Measurements from ENCODE around the gene ZNF548. TPM values are rescaled to one million over a fixed set of nuclear protein-coding genes. Genes with fewer than 3 reads are reported as not detected.
A peak's percentile ranks its signal among the peaks of the same experiment; 100 is the strongest.

The ZNF548 gene
- polyA plus RNA-seq, 3 donors: 4.6 to 20.7 (median 6.0) TPM

- peaks cover 76 to 87% of the 10 kb centered on the region in 2 donors for H3K9me3 ChIP-seq (replicated peaks in 1 of 2; ENCODE audit: control insufficient read depth in 1 of 2, insufficient read depth in 1 of 2, low read length in 2 of 2)
Observed at GRCh38 chr19:57419439-57419838, 29.8 kb downstream of the ZNF548 start.

GRCh38 chr19:57421037-57421436 is 31.4 kb downstream of the ZNF548 start:
- no peak overlapping the region for H3K4me2 ChIP-seq (replicated peaks; ENCODE audit: extremely low read depth, low read length, poor library complexity, severe bottlenecking)
- H3K9ac ChIP-seq (ENCODE audit: insufficient read depth, low read length, poor library complexity, severe bottlenecking): no peak overlapping the region
- H2AFZ ChIP-seq (ENCODE audit: insufficient read depth, low read depth, low read length, poor library complexity, severe bottlenecking): no peak overlapping the region
- Mint-ChIP-seq H3K4me3 (no peak overlapping the region), H3K27ac (no peak overlapping the region), H3K9me3 (peaks cover 48 to 86% (median 77%) of the 10 kb centered on the region in 7 donors), H3K4me1 (no peaks in the 10 kb centered on the region), H3K36me3 (peaks cover 44 to 54% of the 10 kb centered on the region in 2 donors), H3K27me3 (ENCODE audit: low read depth in 3 of 3) (peaks cover 0 to 6% (median 0%) of the 10 kb centered on the region in 3 donors)
- no peaks in the 10 kb centered on the region for H4K20me1 ChIP-seq (ENCODE audit: insufficient read depth, low read length)
- no peak for TF ChIP-seq CTCF (IDR thresholded peaks at IDR 0.05)
- no CpG with 5 or more reads among the region's 3 CpGs for WGBS (ENCODE audit: insufficient coverage)
- intact Hi-C loops (cut with micrococcal nuclease): no loop called here
- peaks cover 3% of the 10 kb centered on the region for H3K79me2 ChIP-seq (ENCODE audit: insufficient read depth, low read length)
- no peaks in the 10 kb centered on the region for H3K27me3 ChIP-seq (ENCODE audit: control insufficient read depth in 2 of 2, insufficient read depth in 2 of 2, low read length in 2 of 2)
- H3K27ac ChIP-seq (ENCODE audit: low read depth in 1 of 2, low read length in 2 of 2): no peak overlapping the region
- H3K36me3 ChIP-seq (replicated peaks in 1 of 2; ENCODE audit: control insufficient read depth in 1 of 2, insufficient read depth in 2 of 2, low read length in 2 of 2): peaks cover 33 to 58% of the 10 kb centered on the region in 2 donors
- H3K4me3 ChIP-seq (replicated peaks in 1 of 3; ENCODE audit: low read depth in 2 of 3, low read length in 3 of 3): peak overlapping the region in 1 of 3 experiments; percentile 7
- H3K4me1 ChIP-seq (ENCODE audit: control insufficient read depth in 1 of 2, insufficient read depth in 2 of 2, low read length in 2 of 2): no peaks in the 10 kb centered on the region
- DNase-seq: no peak
- peaks cover 78 to 80% of the 10 kb centered on the region in 2 donors for H3K9me3 ChIP-seq (replicated peaks in 1 of 2; ENCODE audit: control insufficient read depth in 1 of 2, insufficient read depth in 1 of 2, low read length in 2 of 2)

More at GRCh38 chr19:57419439-57419838, 29.8 kb downstream of the ZNF548 start:
- Histone ChIP-seq H3K79me2 (ENCODE audit: insufficient read depth, low read length) (peaks cover 6% of the 10 kb centered on the region), H3K9ac (ENCODE audit: insufficient read depth, low read length, poor library complexity, severe bottlenecking) (no peak overlapping the region), H3K27me3 (ENCODE audit: control insufficient read depth in 2 of 2, insufficient read depth in 2 of 2, low read length in 2 of 2) (no peaks in the 10 kb centered on the region), H3K36me3 (replicated peaks in 1 of 2; ENCODE audit: control insufficient read depth in 1 of 2, insufficient read depth in 2 of 2, low read length in 2 of 2) (peaks cover 43 to 74% of the 10 kb centered on the region in 2 donors), H3K4me3 (replicated peaks in 1 of 3; ENCODE audit: low read depth in 2 of 3, low read length in 3 of 3) (peak overlapping the region in 1 of 3 experiments; percentile 9), H3K4me1 (ENCODE audit: control insufficient read depth in 1 of 2, insufficient read depth in 2 of 2, low read length in 2 of 2) (no peaks in the 10 kb centered on the region), H4K20me1 (ENCODE audit: insufficient read depth, low read length) (no peaks in the 10 kb centered on the region), H3K4me2 (replicated peaks; ENCODE audit: extremely low read depth, low read length, poor library complexity, severe bottlenecking) (no peak overlapping the region), H3K27ac (ENCODE audit: low read depth in 1 of 2, low read length in 2 of 2) (no peak overlapping the region), H2AFZ (ENCODE audit: insufficient read depth, low read depth, low read length, poor library complexity, severe bottlenecking) (no peak overlapping the region)
- H3K9me3 Mint-ChIP-seq: peaks cover 59 to 85% (median 79%) of the 10 kb centered on the region in 7 donors
- no peaks in the 10 kb centered on the region for H3K4me1 Mint-ChIP-seq
- H3K27me3 Mint-ChIP-seq (ENCODE audit: low read depth in 3 of 3): peaks cover 0 to 6% (median 0%) of the 10 kb centered on the region in 3 donors
- DNase-seq: no peak
- TF ChIP-seq CTCF (IDR thresholded peaks at IDR 0.05): no peak
- intact Hi-C loops (cut with micrococcal nuclease): no loop called here
- H3K27ac Mint-ChIP-seq: no peak overlapping the region
- no peak overlapping the region for H3K4me3 Mint-ChIP-seq
- peaks cover 58 to 70% of the 10 kb centered on the region in 2 donors for H3K36me3 Mint-ChIP-seq
- 100% methylated on average over 2 of the region's 4 CpGs for WGBS (ENCODE audit: insufficient coverage)

All from CD14-positive monocyte (primary cell).